Epithelial cell of proximal tubule (primary cell): ENCODE data around the gene RNF32. TPM values are rescaled to one million over a fixed set of nuclear protein-coding genes. Genes with fewer than 3 reads are reported as not detected.
A peak's percentile ranks its signal among the peaks of the same experiment; 100 is the strongest.

Experiments used
- DNase-seq: peaks from one replicate; pipeline ENCODE4 v3.0.0-alpha.2; 2011; ENCODE audit warnings: low read depth
- H3K4me3 ChIP-seq: 2 replicates; pipeline ENCODE4 v1.5.1; 2011; ENCODE audit warnings: low read depth, mild to moderate bottlenecking, low read length
- total RNA-seq: library from RNA; depleted of rRNA; stranded (reverse); fragments of >200 nt; gene quantifications from 2 replicates; pipeline ENCODE4 v1.2.3, GENCODE V29; 2015
- TF ChIP-seq, protein P1 (sequence below): conservative IDR thresholded peaks from 2 replicates; pipeline ENCODE4 v1.5.1; 2012; ENCODE audit warnings: low read depth, mild to moderate bottlenecking, low read length

Gene RNF32
- total RNA-seq = 0.35 and 0.36 TPM in 2 replicates

- DNase-seq = no peak
- TF ChIP-seq, protein P1, sequence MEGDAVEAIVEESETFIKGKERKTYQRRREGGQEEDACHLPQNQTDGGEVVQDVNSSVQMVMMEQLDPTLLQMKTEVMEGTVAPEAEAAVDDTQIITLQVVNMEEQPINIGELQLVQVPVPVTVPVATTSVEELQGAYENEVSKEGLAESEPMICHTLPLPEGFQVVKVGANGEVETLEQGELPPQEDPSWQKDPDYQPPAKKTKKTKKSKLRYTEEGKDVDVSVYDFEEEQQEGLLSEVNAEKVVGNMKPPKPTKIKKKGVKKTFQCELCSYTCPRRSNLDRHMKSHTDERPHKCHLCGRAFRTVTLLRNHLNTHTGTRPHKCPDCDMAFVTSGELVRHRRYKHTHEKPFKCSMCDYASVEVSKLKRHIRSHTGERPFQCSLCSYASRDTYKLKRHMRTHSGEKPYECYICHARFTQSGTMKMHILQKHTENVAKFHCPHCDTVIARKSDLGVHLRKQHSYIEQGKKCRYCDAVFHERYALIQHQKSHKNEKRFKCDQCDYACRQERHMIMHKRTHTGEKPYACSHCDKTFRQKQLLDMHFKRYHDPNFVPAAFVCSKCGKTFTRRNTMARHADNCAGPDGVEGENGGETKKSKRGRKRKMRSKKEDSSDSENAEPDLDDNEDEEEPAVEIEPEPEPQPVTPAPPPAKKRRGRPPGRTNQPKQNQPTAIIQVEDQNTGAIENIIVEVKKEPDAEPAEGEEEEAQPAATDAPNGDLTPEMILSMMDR = no peak
- peak within 1 kb of the TSS; percentile 83 for H3K4me3 ChIP-seq
Observed at GRCh38 chr7:156640257-156640948, at the start of gene RNF32. Gene RNF32 (plus strand): TSS chr7:156640774. CDS start chr7:156643878, 3,104 bp downstream.

DNA sequence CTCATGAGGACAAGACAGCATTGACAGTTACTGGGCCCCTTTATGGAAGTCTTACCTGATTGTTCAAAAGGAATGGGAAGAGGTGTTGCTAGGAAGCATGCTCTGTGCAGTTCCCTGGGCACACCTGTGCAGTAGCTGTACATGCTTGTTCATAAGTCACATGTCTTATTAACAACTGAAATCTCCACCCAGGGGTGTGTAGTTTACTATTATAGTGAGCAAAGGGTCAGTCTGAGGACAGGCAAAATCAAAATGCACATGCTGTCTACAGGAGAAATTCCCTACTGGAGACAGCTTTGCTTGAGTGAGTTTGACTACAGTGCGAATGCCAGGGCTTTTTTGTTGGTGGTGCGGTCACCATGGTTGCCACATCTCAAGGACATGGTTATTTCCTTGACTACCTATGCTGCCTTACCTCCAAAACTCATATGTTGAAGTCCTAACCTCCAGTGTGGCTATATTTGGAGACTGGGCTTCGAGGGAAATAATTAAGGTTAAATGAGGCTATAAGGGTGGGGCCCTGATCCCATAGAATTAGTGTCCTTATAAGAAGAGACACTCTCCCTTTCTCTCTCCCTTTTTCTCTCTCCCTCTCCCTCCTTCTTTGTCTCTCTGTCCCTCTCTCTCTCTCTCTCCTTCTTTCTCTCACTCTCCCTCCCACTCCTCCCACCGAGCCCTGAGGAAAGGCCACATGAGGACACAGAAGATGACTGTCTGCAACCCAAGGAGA is 48.3 kb upstream of the RNF32 start:
- TF ChIP-seq, protein P1 = no peak
- no peak for DNase-seq
- no peak overlapping the region for H3K4me3 ChIP-seq

DNA sequence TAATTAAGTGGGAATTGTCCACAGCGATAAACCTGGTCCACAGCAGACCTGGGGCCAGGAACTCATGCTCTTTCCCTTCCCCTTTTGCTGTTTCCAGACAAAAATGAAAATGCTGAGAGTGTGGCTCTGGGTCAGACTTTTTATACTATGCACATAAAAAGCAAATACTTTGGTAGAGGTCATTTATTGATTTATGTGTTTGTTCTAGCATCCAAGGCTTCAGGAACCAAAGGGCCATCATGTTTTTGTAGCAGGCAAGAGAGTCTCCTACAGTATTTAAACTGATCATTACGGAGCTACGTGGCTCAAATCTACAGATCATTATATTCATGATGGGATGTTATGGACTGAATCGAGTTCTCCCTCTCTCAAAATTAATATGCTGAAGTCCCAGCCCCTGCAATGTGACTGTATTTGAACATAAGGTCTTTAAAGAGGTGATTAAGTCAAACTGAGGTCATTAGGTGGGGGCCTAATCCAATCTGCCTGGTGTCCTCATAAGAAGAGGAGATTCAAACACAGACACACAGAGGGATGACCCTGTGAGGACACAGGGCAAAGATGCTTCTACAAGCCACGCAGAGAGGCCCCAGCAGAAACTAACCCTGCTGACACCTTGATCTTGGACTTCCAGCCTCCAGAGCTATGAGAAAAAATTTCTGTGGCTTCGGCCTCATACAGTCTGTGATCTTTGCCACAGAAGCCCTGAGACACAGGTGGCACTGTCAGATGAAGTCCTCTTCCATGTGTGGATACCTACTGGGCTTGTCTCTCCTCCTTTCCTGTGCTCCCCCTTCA is 46.1 kb upstream of the RNF32 start:
- TF ChIP-seq, protein P1 = no peak
- no peak overlapping the region for H3K4me3 ChIP-seq
- DNase-seq = no peak

DNA sequence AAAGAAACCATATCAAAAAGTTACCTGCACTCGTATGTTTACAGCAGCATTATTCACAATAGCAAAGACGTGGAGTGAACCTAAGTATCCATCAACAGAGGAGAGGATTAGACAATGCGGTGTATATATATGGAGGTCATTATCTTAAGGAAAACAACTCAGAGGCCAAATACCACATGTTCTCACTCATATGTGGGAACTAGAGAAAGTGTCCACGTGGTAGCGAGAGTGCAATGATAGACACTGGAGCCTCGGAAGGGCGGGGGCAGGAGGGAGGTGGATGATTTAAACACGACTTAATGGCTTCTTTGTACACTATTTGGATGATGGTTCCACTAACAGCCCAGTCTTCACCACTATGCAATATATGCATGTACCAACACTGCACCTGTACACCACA is 40.1 kb upstream of the RNF32 start:
- TF ChIP-seq, protein P1 = no peak
- no peak overlapping the region for H3K4me3 ChIP-seq
- no peak for DNase-seq

DNA sequence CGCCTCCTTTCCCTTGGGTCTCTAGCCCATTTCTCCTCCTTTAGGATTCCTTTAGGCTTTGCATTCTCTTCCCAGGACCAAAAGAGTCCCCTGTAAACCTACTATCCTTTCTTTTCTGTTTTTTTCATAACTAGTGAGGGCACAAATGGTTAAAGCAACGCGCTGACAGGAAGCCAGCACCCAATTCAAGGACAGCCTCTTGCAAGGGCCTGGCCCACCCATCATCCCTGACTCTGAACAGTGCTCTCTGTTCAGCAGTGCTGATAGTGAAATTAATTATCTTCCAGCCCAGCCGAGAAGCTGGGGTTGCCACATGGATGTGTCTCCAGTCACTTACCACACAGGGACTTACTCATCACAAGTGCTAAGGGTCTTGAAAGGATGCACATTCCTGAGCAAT is 38.3 kb upstream of the RNF32 start:
- TF ChIP-seq, protein P1 = no peak
- DNase-seq = no peak
- no peak overlapping the region for H3K4me3 ChIP-seq

GRCh38 chr7:156603011-156603410 is 37.6 kb upstream of the RNF32 start:
- TF ChIP-seq, protein P1 = no peak
- no peak for DNase-seq
- H3K4me3 ChIP-seq = no peak overlapping the region
